Non-pigmented ciliary epithelial cell (primary cell): ENCODE measurements around the gene INTS15.
"Not testable (repeated sequence)": the region's sequence is repeated elsewhere in the genome, so short reads cannot be mapped to it uniquely, and the experiment has no call there.

Source experiments
- DNase-seq: peaks from one replicate; pipeline ENCODE4 v3.0.0-alpha.2; 2010; ENCODE audit warnings: low read depth

The INTS15 gene

GRCh38 chr7:6577369-6578113, 12.3 kb upstream of the INTS15 start, which contains the start of gene ZDHHC4:
Gene ZDHHC4 (plus strand): TSS chr7:6577454. CDS start chr7:6580562, 3,108 bp downstream.
- DNase-seq, result peak; percentile 47

- DNase-seq, result no peak
These were observed 11.4 kb upstream of the INTS15 start for GRCh38 chr7:6578114-6579084.

GRCh38 chr7:6579446-6579845, 10.4 kb upstream of the INTS15 start:
- DNase-seq, result no peak

GRCh38 chr7:6585746-6586432, 3.9 kb upstream of the INTS15 start:
- not testable (repeated sequence) for DNase-seq

- DNase-seq, result no peak
These were observed 1.3 kb upstream of the INTS15 start for GRCh38 chr7:6588566-6588965.

GRCh38 chr7:6589151-6589828, 531 bp upstream of the INTS15 start:
- no peak for DNase-seq

- DNase-seq, result no peak
These were observed 857 bp downstream of the INTS15 start for GRCh38 chr7:6590645-6591110.

GRCh38 chr7:6600093-6600492, 10.3 kb downstream of the INTS15 start:
- no peak for DNase-seq

GRCh38 chr7:6604458-6604857, 14.6 kb downstream of the INTS15 start:
- DNase-seq, result no peak

- no peak for DNase-seq
These were observed 17.2 kb downstream of the INTS15 start for GRCh38 chr7:6606866-6607583.

- DNase-seq, result no peak
These were observed 17.8 kb downstream of the INTS15 start for GRCh38 chr7:6607651-6608051.

GRCh38 chr7:6608081-6608480, 18.3 kb downstream of the INTS15 start:
- DNase-seq, result no peak

- no peak for DNase-seq
These were observed 19.0 kb downstream of the INTS15 start for GRCh38 chr7:6608794-6609193.

GRCh38 chr7:6612819-6613218, 23.0 kb downstream of the INTS15 start:
- DNase-seq, result no peak

- DNase-seq, result no peak
These were observed 23.9 kb downstream of the INTS15 start for GRCh38 chr7:6613706-6614105.

GRCh38 chr7:6614953-6615722, 25.3 kb downstream of the INTS15 start, which contains the start of gene ZNF853:
Gene ZNF853 (plus strand): TSS chr7:6615610. CDS start chr7:6616175, 565 bp downstream.
- no peak for DNase-seq

- no peak for DNase-seq
These were observed 26.1 kb downstream of the INTS15 start for GRCh38 chr7:6615723-6616555.

GRCh38 chr7:6616854-6617643, 27.2 kb downstream of the INTS15 start:
- DNase-seq, result no peak
